Esophagus muscularis mucosa (tissue), 4 donors: Measurements from ENCODE around the gene PNPLA7. TPM values are rescaled to one million over a fixed set of nuclear protein-coding genes. Genes with fewer than 3 reads are reported as not detected.

Experiments
- DNase-seq: peaks from one replicate; pipeline ENCODE4 v3.0.0-alpha.2; 2017; ENCODE audit errors: extremely low spot score
- H3K27ac ChIP-seq, 4 donors: fragments of 200-600 bp; sonication (generic); replicated peaks in 1 of 4; 1 replicate in 3 of 4; 2 replicates in 1 of 4; pipeline ENCODE4 v1.5.1; 2016 to 2019; ENCODE audit warnings: mild to moderate bottlenecking in 1 of 4
- H3K27me3 ChIP-seq, 4 donors: fragments of 200-600 bp; sonication (generic); one replicate each; pipeline versions ENCODE4 v1.5.1 to v1.6.0; 2016 to 2019
- H3K36me3 ChIP-seq, 4 donors: fragments of 200-600 bp; sonication (generic); one replicate each; pipeline ENCODE4 v1.5.1; 2016 to 2019
- H3K4me1 ChIP-seq, 4 donors: fragments of 200-600 bp; sonication (generic); one replicate each; pipeline ENCODE4 v1.5.1; 2016 to 2019
- H3K4me3 ChIP-seq, 4 donors: fragments of 200-600 bp; sonication (generic); 1 replicate in 2 of 4; 2 replicates in 2 of 4; pipeline ENCODE4 v1.5.1; 2016 to 2019; ENCODE audit warnings: mild to moderate bottlenecking in 4 of 4, moderate library complexity in 1 of 4
- H3K9me3 ChIP-seq, 4 donors: fragments of 200-600 bp; sonication (generic); 1 replicate in 3 of 4; 2 replicates in 1 of 4; pipeline ENCODE4 v1.5.1; 2016 to 2019
- CTCF ChIP-seq, 3 experiments: fragments of 200-600 bp in 2 of 3; fragments of 450-650 bp in 1 of 3; sonication (generic) in 2 of 3; IDR thresholded peaks; one replicate each; pipeline ENCODE4 v1.5.1; 2017 to 2019; ENCODE audit warnings: antibody characterized with exemption in 3 of 3, mild to moderate bottlenecking in 2 of 3, moderate library complexity in 1 of 3
- EP300 ChIP-seq: sonication (generic); formaldehyde crosslinking; IDR thresholded peaks from one replicate; pipeline ENCODE4 v1.6.1; 2017; ENCODE audit warnings: antibody characterized with exemption
- POLR2A ChIP-seq: fragments of 450-650 bp; IDR thresholded peaks from one replicate; pipeline ENCODE4 v1.6.1; 2017; ENCODE audit warnings: antibody characterized with exemption, moderate library complexity, mild to moderate bottlenecking, low read depth
- POLR2AphosphoS5 ChIP-seq, 2 donors: sonication (generic); formaldehyde crosslinking; IDR thresholded peaks; one replicate each; pipeline ENCODE4 v1.6.1; 2017; ENCODE audit warnings: antibody characterized with exemption in 2 of 2
- WGBS: methylation state at CpG from one replicate; pipeline ENCODE4 v1.1.5; 2018; 5-methylcytosine and 5-hydroxymethylcytosine counted together
- intact Hi-C: fragments of 100-400 bp; cut with DNase I; formaldehyde crosslinking; loops from one replicate; pipeline ENCODE4 v1.15.1; 2023
- total RNA-seq, 4 donors: library from RNA; depleted of rRNA; stranded (reverse); fragments of >200 nt; gene quantifications; one replicate each; pipeline versions ENCODE4 v1.1.0 to v1.2.1, GENCODE V29; 2016

PNPLA7 gene
- total RNA-seq, 4 donors from 2014 or later: 3.0 to 6.2 (median 4.0) TPM

DNA sequence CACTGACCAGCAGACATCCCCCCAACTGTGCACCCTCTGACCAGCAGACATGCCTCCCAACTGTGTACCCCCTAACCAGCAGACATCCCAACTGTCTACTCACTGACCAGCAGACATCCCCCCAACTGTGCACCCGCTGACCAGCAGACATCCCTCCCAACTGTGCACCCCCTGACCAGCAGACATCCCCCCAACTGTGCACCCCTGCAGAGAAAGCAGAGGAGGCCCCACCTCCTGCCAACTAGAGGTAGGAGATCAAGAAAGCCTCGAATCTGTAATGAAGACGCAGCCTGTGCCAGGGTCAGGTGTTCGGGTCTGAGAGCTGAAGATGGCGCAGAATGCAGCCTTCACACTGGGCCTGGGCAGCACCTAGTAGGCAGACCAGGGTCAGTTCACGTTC is 61.3 kb downstream of the PNPLA7 start:
- no peaks in the 10 kb centered on the region for H3K9me3 ChIP-seq
- intact Hi-C loops: no loop called here
- H3K27me3 ChIP-seq: no peaks in the 10 kb centered on the region
- DNase-seq: no peak
- H3K4me3 ChIP-seq: no peak overlapping the region
- no peak overlapping the region for H3K27ac ChIP-seq
- 92% methylated on average over 6 of the region's 6 CpGs for WGBS
- peaks cover 0 to 3% (median under 1%) of the 10 kb centered on the region in 4 donors for H3K4me1 ChIP-seq
- TF ChIP-seq EP300 (no peak), POLR2A (no peak), POLR2AphosphoS5 (IDR thresholded peaks at IDR 0.05) (no peak), CTCF (IDR thresholded peaks at IDR 0.05) (no peak)
- H3K36me3 ChIP-seq: peaks cover 0 to 29% (median 13%) of the 10 kb centered on the region in 4 donors

DNA sequence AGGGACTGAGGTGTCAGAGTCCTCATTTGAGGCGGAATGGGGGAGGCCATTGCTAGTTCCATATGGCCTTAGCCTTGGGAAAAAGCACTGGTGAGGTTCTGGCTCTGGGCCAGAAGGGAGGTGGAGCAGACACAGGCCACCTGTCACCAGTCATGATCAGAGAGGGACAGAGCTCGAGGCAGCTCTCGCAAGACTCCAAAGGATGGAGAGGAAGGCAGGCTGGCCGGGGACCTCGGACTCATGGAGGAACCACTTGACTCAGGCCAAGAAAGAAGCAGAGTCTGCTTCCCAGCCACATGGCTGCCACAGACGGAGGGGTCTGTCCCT is 61.9 kb downstream of the PNPLA7 start:
- Histone ChIP-seq H3K36me3 (peaks cover 0 to 29% (median 13%) of the 10 kb centered on the region in 4 donors), H3K4me3 (no peak overlapping the region), H3K4me1 (no peaks in the 10 kb centered on the region), H3K27me3 (no peaks in the 10 kb centered on the region), H3K27ac (no peak overlapping the region), H3K9me3 (no peaks in the 10 kb centered on the region)
- no peak for TF ChIP-seq EP300
- TF ChIP-seq POLR2AphosphoS5 (IDR thresholded peaks at IDR 0.05): no peak
- no peak for TF ChIP-seq CTCF (IDR thresholded peaks at IDR 0.05)
- TF ChIP-seq POLR2A: no peak
- DNase-seq: no peak
- intact Hi-C loops: no loop called here
- WGBS: 49% methylated on average over 3 of the region's 6 CpGs

DNA sequence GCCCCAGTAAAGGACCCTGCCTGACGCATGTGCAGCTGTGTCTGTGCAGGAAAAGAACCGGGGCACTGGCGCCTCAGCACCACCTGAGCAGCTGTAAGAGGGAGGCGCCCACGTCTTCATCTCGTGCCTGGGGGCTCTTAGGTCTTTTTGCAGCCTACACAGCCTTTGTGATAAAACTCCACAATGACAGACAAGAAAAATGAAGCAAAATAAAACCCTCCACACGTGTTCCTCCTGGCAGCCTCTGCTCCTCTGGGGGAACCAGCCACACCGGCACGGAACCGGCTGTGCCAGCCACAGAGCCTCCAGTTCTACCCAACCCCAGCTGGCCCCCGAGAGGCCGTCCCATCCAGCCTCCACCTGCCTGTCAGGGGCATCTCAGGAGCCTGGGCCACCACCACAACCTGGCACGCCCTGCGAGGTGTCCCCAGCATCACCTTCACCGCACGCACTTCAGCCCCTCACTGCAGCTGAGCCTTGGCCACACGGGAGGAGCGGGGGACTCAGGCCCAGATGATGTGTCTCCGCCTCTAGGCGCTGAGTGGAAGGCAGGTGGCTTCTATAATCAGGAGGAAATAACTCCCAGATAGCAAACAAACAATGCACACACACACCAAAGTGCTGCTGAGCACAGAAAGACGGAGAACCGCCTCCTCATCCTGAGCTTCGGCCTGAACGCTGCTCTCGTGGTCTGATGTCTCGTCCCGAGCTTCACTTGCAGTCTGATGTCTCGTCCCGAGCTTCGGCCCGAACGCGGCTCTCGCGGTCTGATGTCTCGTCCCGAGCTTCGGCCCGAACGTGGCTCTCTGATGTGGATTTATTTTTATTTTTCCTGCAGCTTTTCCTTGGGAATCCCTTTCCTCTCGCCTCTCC is 62.5 kb downstream of the PNPLA7 start:
- Histone ChIP-seq H3K27ac (no peak overlapping the region), H3K27me3 (no peaks in the 10 kb centered on the region), H3K36me3 (peaks cover 0 to 29% (median 13%) of the 10 kb centered on the region in 4 donors), H3K4me3 (no peak overlapping the region), H3K4me1 (peaks cover 0 to under 1% (median under 1%) of the 10 kb centered on the region in 4 donors), H3K9me3 (no peaks in the 10 kb centered on the region)
- 81% methylated on average over 34 of the region's 41 CpGs for WGBS
- intact Hi-C loops: no loop called here
- no peak for DNase-seq
- TF ChIP-seq EP300: no peak
- TF ChIP-seq POLR2AphosphoS5 (IDR thresholded peaks at IDR 0.05): no peak
- no peak for TF ChIP-seq CTCF (IDR thresholded peaks at IDR 0.05)
- no peak for TF ChIP-seq POLR2A

GRCh38 chr9:137486545-137487453 is 63.4 kb downstream of the PNPLA7 start:
- no peaks in the 10 kb centered on the region for H3K9me3 ChIP-seq
- 77% methylated on average over 25 of the region's 35 CpGs for WGBS
- intact Hi-C loops: no loop called here
- TF ChIP-seq EP300: no peak
- no peak for TF ChIP-seq CTCF (IDR thresholded peaks at IDR 0.05)
- no peak for TF ChIP-seq POLR2AphosphoS5 (IDR thresholded peaks at IDR 0.05)
- TF ChIP-seq POLR2A: no peak
- no peak overlapping the region for H3K27ac ChIP-seq
- peaks cover 0 to 27% (median 12%) of the 10 kb centered on the region in 4 donors for H3K36me3 ChIP-seq
- H3K4me3 ChIP-seq: no peak overlapping the region
- no peak for DNase-seq
- H3K4me1 ChIP-seq: peaks cover 0 to 9% (median 9%) of the 10 kb centered on the region in 4 donors
- no peaks in the 10 kb centered on the region for H3K27me3 ChIP-seq
